Suprapubic skin (tissue), 3 donors: ENCODE data around the gene SRP14.

Experiments
- EP300 ChIP-seq: sonication (generic); formaldehyde crosslinking; IDR thresholded peaks from one replicate; pipeline ENCODE4 v1.6.1; 2017; ENCODE audit warnings: antibody characterized with exemption
- POLR2A ChIP-seq, 2 donors: fragments of 450-650 bp; IDR thresholded peaks; one replicate each; pipeline ENCODE4 v1.6.1; 2017; ENCODE audit warnings: antibody characterized with exemption in 2 of 2, mild to moderate bottlenecking in 2 of 2, moderate library complexity in 2 of 2
- TF ChIP-seq, protein P1 (sequence below), 2 donors: fragments of 200-600 bp in 1 of 2; fragments of 450-650 bp in 1 of 2; sonication (generic) in 1 of 2; IDR thresholded peaks; one replicate each; pipeline ENCODE4 v1.5.1; 2016 to 2019; ENCODE audit warnings: antibody characterized with exemption in 2 of 2, mild to moderate bottlenecking in 1 of 2, moderate library complexity in 1 of 2

DNA sequence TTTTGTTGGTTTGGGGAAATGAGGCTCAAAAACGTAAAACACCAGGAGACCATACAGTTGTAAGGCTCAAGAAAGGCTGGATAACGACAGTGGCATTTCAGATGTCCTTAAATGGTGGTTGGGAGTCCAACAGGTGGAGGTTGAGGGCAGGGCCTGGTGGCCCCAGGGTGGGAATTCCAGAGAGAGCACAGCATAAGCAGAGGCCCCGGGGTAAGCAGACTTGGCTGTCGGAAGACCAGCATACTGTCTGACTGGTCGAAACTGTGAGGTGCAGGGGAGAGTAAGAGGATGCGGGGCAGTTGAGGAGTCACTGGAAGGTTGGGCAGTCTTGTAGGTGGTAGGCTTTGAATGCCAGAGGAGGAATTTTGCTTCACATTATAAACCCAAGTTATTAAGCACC is 48.3 kb downstream of the SRP14 start:
- TF ChIP-seq, protein P1, sequence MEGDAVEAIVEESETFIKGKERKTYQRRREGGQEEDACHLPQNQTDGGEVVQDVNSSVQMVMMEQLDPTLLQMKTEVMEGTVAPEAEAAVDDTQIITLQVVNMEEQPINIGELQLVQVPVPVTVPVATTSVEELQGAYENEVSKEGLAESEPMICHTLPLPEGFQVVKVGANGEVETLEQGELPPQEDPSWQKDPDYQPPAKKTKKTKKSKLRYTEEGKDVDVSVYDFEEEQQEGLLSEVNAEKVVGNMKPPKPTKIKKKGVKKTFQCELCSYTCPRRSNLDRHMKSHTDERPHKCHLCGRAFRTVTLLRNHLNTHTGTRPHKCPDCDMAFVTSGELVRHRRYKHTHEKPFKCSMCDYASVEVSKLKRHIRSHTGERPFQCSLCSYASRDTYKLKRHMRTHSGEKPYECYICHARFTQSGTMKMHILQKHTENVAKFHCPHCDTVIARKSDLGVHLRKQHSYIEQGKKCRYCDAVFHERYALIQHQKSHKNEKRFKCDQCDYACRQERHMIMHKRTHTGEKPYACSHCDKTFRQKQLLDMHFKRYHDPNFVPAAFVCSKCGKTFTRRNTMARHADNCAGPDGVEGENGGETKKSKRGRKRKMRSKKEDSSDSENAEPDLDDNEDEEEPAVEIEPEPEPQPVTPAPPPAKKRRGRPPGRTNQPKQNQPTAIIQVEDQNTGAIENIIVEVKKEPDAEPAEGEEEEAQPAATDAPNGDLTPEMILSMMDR (IDR thresholded peaks at IDR 0.05) = no peak
- TF ChIP-seq EP300 = no peak
- TF ChIP-seq POLR2A (IDR thresholded peaks at IDR 0.05) = no peak
